Activated CD4-positive, alpha-beta T cell treated with anti-CD3 and anti-CD28 coated beads, Interleukin-2, amount 50 U/mL, for 1 hour (primary cell): ENCODE measurements around the gene RPL13A.
"Not testable (repeated sequence)": the region's sequence is repeated elsewhere in the genome, so short reads cannot be mapped to it uniquely, and the experiment has no call there.

Source experiments
- DNase-seq: peaks from one replicate; pipeline ENCODE4 v3.0.0-alpha.2; 2020

Gene RPL13A

DNA sequence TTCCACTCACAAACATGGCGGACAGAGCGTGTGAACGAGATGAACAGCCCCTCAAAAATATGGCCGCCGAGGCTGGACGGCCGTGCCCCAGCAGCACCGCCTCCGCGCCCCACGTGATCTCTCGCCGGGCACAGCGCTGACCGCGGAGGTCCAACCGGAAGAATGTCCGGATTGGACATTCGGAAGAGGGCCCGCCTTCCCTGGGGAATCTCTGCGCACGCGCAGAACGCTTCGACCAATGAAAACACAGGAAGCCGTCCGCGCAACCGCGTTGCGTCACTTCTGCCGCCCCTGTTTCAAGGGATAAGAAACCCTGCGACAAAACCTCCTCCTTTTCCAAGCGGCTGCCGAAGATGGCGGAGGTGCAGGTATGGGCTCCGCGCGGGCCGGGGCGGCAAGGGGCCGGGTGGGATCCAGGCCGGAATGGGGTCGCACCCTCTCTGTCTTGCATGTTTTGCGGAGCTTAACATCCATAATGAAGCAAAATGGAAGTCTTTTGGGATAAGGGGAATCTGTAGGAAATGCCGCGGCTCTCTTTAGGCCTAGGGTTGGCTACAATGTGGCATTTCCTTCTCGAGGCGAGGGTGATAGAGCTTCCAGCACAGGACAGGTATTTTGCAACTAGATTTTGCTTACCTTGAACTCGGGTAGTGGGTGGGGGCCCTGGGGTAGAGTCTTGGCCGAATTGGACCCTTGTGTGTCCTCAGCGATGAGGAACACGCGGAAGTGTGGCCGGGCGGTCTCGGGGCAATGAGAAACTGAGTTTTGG, at the start of gene RPL13A:
TSS of gene RPL13A (plus strand) at position 332 of the 769 bp plus-strand sequence. CDS start at position 354, 22 bp downstream.
- peak; percentile 99 for DNase-seq

DNA sequence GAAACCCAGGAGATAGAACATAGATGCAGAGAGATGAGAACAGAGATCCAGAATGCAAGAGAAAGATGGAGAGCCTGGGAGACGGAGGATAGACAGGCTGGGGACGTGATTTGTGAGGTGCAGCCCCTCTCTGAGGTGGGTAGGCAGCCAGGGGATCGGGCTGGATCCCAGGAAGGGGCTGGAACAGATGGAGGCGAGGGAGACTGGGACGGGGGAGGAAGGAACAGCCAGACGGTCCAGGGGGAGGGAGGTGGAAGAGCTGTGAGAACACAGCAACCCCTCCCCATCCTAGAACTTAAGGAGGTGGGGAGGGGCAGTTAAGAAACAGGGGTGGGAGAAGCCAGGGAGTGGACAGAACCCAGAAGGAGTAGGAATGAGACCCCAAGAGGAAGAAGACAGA, 49.1 kb upstream of the RPL13A start:
- no peak for DNase-seq

DNA sequence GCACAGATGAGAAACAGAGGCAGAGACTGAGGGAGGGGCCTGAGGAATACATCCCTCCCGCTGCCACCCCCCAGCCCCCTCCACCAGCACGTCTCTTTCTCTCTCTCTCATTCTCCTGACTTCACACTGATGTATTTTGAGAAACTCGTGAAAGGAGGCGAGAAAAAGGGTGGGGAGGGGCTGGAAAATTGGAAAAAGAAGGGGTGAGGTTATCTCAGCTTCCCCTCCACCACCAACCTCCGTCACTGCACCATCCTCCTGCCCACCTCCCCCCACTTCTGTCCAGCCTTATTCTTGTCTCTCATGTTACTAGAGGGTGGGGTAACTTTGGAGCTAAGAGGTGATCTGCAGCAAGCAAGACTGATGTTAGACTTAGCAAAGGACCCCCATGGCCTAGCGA, 47.6 kb upstream of the RPL13A start:
- DNase-seq: no peak

DNA sequence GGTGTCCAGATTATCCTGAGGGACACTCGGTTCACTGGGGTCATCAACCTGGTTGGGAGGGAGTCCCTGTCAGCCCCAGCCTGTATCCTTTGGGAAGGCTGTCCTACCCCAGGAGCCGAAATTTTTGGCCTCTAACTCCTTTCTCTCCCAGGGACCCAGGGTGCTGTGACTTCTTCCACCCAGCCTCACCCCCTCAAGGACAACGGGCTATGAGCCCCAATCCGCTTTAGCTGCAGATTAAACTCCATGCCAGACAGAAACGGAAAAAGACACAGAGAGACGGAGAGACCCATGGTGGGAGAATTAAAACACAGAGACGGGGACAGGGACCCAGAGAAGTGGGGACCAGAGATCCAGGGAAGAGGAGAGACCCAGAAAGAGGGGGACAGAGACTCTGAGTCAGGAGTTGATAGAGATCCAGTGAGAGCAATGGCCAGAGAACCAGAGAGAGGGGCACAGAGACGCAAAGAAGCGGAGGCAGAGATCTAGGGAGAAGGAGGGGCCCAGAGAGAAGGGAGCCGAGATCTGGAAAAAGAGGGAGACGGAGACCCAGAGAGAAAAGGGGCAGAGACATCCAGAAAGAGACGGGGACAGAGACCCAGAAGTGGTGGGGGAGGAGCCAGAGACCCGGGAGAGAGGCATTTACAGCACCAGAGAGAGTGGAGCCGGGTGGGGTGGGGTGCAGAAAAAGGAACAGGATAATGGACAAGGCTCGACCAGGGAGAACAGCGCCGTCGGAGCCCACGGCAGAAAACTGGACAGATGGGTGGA, 46.8 kb upstream of the RPL13A start:
- DNase-seq: no peak

DNA sequence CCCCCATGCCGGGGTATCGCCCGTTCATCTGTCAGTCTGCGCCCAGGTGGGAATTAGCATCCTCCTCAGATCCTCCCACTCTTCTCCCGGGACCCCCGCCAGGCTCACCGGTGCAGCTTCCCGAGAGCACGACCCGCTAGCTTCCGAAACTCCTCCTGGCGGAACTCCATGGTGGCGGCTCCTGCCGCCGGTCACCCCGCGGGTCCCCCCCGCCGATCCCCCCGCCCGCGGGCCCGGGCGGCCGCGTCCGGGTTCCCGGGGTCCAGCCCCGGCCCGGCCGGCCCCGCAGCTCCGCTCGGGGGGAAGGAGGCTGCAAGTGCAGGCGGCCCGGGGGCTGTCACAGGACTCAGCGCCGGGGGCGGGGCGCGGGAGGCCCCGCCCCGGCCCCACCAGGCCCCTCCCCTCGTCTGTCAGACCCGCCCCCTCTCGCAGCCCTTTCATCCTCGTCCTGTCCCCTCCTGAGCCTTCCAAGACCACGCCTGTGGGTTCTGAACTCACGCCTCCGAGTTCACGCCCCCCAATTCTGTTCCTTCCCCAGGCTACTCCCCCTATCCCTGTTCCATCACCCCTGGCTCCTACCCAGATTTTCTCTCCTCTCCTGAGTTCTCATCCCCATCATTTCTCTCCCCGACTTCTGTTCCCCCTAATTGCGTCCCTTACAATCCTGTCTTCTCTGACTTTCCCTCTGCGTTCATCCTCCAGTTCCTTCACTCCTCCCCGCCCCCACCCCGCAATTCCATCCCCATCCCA, 46.0 kb upstream of the RPL13A start, which contains the start of gene SLC17A7:
TSS of gene SLC17A7 (minus strand) at position 318 of the 750 bp plus-strand sequence. CDS start at position 170, 148 bp downstream.
- DNase-seq: peak; percentile 41

DNA sequence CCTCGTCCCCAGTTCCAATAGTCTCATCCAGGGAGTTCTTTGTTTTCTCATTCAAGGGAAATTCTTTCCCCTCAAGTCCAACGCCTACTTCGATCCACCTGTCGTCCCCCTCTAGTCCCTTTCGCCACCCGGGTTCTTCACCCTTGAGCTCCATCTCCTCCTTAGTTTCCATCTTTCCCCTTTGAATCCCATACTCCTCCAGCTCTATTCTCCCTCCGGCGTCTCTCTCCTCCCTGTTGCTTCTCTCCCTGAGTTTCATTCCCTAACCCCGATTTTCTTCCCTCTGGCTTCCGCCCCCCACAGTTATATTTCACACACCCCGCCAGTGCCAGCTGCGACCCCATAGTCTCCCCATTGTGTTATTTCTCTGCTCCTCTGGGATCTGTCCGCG, 45.5 kb upstream of the RPL13A start:
- no peak for DNase-seq

DNA sequence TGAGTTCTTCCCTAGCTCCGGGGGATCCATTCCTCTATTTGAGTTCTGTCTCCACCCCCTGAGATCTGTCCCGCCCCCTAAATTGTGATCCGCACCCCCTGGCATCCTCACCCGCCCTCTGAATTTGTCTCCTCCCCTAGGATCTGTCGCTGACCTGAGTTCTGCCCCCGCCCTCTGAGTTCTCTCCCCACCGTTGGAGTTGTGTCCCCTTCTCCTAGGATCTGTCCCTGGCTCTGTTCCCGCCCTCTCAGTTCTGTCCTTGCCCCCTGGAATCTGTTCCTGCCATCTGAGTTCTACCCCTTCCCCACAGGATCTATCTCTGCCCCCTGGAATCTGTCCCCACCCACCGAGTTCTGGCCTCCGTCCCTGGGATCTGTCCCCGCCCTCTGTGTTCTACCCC, 45.1 kb upstream of the RPL13A start:
- no peak for DNase-seq

DNA sequence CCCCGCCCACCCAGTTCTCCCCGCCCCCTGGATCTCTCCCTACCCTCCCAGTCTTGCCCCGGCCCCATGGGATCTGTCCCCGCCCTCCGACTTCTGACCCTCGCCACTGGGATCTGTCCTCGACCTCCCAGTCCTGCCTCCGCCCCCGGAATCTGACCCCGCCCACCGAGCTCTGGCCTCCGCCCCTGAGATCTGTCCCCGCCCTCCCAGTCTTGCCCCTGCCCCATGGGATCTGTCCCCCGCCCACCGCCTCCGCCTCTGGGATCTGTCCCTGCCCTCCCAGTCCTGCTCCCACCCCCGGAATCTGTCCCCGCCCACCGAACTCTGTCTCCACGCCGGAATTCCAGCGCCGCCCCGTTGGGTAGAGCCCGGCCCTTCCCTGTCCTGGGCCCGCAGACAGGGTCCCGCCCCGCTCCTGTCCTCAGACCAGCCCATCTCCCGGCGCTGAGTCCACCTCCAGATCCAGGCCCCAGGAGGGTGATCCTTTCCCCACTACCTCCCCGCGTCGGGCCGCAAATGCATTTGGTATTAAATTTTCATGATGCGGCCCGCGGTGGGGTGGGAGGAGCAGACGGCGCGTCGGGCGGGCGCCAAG, 44.5 kb upstream of the RPL13A start:
- DNase-seq: peak; percentile 46

DNA sequence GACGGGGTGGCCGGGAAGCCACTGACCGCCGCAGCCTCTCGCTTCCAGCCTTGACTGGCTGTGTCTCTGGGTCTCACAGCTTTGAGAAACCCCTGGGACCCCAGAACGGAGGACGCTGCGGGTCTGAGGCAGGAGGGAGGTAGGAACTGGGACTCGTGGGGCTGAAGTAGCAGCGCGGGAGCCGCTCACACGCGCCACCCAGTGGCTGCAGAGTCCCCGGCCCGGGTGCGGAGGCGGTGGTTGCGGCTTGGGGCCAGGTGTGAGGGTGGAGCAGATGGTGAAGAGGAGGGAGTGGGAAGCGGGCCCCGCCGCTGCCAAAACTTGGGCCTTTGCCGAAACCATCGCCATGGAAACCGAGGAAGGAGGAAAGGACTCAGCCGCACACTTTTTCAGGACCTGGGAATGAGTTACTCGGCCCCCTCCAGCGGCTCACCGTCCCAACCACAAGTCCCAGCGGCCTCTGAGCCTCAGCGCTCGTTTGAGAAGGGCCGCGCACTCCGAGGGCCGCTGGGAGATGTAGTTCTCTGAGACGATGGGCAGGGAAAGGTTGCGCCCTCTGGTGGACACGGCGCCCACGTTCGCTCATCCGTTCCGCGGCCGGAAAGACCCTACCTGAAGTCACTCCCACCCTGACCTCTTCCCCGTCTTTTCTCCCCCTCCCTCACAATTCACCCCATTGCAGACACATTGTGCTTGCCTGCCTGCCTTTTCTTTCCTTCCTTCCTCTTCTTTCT, 43.9 kb upstream of the RPL13A start:
- DNase-seq: peak; percentile 91

DNA sequence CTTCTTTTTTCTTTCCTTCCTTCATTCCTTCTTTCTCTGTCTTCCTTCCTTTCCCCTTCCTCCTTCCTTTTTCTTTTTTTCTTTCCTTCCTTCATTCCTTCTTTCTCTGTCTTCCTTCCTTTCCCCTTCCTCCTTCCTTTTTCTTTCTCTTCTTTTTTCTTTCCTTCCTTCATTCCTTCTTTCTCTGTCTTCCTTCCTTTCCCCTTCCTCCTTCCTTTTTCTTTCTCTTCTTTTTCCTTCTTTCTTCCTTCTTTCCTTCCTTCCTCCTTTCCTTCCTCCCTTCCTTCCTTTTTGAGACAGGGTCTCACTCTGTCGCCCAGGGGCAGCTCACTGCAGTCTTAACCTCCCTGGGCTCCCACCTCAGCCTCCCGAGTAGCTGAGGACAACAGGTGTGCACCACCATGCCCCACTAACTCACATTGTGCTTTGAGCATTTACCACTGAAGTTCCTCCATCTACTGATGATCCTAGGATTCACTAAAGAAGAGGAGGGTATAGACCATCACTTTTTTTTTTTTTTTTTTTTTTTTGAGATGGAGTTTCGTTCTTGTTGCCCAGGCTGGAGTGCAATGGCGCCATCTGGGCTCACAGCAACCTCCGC, 43.2 kb upstream of the RPL13A start:
- DNase-seq: not testable (repeated sequence)

DNA sequence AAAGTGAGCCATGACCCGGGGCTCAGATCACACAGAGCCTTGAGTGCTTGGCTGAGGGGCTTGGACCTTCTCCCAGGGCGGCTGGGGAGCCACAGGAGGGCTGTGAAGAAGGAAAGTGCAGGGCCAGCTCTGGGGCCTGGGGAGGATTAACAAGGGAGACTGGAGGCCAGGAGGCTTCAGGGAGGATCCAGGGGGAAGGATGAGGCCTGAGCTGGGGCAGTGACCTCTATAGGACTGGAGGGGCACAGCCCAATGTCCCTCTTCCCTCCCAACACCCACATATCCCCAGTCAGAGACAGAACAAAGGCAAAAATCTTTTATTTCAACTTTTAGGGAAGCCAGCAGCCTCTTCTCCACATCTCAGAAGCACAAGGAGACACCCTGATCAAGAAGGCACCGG, 41.4 kb upstream of the RPL13A start:
- no peak for DNase-seq

DNA sequence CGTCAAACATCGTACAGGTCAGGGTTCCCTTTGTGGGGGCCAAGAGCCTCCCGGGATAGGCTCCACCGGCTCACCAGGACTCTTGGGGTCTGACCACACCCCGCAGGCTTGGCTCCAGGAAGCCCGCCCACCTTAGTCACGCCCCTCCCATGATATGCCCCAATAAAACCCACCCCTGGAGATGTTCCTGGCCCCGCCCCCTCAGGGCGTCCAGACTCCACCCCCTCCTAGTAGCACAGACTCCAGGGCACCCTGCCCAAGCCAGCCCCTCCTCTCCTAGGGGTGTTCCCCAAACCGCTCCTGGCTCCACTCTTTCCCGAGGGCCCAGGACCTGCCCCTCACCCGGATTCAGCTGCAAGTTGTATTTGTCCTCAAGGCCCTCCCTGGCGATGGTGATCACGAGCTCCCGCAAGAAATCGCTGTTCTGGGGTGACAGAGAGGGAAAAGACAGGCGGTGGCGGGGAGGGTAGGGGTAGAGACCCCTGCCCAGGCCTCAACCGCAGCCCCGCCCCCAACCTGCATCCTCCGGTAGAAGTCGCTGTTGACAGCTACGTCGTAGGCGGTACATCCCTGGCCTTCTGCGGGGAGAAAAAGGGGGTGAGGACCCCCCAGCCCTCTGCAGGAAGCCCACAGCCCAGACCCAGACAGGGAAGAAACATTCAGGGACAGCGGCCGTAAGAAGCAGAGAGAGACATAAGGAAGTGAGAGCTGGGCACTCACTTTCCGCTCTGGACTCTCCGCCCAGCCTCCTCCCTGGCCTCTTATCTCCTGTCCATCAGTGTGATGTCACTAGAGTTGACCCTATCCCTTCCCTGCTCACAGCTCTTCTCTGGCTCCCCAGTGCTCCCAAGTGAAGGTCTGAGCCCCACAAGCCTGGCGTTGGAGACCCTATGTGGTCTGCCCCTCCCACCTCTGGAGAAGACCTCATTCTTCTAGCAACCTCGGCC, 39.6 kb upstream of the RPL13A start:
- DNase-seq: no peak

DNA sequence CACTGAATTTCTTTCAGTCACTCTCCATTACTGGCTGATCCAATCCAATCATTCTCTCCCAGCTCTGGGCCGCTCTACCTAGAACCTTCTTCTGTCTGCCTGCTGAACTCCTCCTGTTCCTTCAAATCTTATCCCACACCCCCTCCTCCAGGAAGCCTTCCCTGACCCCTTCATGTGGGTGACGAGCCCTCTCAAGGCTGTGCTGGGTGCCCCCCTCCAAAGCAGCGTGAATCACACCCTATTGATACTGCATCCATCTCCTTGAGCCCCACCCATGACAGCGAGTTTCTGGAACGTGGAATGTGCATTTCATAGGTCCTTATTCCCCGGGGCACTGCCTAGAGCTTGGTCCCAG, 39.0 kb upstream of the RPL13A start:
- no peak for DNase-seq

DNA sequence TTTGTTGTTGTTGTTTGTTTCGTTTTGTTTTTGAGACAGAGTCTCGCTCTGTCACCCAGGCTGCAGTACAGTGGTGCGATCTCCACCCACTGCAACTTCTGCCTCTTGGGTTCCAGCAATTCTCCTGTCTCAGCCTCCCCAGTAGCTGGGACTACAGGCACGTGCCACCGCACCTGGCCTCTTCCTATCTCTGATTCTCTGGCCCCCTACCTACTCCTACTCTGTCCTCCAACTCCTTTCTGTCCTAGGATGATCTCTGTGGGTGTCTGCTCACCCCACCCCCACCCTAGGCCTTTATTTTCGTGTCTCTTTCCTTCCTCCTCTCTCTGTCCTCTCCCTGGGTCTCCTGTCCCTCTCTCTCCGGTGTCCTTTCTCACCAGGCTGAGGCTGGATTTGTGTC, 37.0 kb upstream of the RPL13A start:
- DNase-seq: no peak

DNA sequence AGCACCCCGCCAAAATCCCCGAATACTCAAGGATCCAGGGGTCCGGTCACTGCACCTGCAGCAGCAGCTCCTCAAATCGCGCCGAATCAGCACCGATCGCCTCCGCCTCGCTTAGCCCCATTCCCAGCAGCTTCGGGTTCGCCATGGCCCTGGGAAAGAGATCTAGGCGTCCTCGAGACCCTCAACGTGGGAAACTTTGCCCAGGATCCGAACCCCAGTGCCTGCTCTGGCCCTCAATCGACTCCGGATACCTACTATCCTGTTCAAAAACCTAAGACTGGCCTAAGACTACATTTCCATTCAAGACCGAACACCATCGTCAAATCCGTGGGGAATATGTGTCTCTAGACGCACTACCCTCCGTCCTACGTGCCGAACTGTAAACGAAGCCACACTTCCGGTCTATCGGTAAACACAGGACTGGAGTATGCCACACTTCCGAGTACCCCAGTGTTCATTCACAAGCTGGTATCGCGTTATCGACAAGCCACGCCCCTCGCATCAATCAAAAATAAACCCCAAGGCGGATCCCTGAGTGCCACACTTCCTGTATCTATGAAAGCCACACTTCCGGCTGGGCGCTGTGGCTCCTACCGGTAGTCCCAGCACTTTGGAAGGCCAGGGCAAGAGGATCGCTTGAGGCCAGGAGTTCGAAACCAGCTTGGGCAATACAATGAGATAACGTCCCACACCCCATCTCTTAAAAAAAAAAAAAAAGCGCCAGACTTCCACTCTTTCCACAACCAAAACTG, 35.8 kb upstream of the RPL13A start, which contains the start of gene PIH1D1:
TSS of gene PIH1D1 (minus strand) at position 385 of the 752 bp plus-strand sequence. CDS start at position 145, 240 bp downstream.
- DNase-seq: peak; percentile 91

DNA sequence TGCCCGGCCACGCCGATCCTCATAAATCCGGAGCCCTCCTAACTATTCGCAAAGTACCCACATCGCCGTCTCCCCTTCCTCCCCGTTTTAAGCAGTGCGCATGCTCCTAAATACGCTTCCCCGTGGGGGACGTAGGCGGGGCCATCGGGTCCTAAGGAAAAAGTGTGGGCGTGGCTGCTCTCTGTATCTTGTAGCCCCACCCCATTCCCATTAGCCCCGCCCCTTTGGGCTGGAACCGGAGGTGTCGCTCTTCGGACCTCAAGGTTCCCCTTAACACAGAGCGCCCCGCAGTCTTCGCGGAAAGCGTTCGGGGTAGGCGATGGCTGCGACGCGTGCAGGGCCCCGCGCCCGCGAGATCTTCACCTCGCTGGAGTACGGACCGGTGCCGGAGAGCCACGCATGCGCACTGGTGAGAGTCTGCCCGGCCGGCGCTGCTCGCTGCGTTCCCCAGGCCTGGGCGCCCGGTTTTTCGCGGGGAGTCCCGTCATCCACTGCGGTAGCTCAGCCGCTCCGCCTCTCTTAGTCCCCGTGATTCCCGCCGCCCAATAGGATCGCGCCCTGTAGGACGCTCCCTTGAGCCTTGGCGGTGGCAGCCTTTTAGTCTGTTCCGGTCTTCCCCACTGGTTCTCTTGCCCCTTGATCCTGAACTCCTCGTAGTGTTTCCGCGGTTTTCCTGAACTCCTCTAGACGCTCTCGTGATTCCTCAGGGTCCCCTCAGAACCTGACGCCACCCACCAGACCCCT, 34.2 kb upstream of the RPL13A start, which contains the start of gene ALDH16A1:
TSS of gene ALDH16A1 (plus strand) at position 213 of the 744 bp plus-strand sequence. CDS start at position 320, 107 bp downstream.
- peak; percentile 97 for DNase-seq

DNA sequence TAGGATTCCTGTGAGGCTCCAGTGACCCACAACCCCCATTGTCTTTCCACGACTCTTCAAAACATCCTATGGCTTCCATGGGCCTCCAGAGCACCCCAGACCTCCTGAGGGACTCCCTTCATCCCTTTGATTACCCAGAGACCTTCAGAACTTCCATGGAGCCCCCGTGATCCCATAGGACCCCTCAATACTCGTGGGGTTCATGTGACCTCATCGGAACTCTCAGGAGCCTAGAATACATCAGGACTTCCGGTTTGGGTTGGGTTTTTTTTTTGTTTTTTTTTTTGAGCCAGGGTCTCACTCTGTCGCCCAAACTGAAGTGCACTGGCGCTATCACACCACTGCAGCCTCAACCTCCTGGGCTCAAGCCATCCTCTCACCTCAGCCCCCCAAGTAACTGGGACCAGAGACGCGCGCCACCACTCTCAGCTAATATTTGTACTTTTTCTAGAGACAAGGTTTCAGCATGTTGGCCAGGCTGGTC, 33.6 kb upstream of the RPL13A start:
- DNase-seq: no peak

DNA sequence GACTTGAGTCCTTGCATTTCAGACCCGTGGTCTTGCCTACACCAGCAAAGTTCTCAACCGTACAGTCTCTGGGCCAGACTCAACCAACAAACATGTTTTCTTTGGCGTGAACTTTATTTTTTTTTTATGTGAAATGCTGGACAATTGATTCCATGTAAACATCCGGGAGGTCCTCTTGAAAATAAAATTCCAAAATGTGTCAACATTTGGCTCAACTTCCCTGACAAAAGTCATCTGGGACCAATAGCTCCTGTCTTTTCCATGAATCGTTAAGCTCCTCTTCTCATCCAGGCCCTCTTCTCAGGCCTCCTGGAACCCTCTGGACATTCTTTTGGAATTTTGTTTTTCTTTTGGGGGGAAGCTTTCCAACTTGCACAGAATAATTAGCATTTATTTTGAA, 31.6 kb upstream of the RPL13A start:
- DNase-seq: no peak

DNA sequence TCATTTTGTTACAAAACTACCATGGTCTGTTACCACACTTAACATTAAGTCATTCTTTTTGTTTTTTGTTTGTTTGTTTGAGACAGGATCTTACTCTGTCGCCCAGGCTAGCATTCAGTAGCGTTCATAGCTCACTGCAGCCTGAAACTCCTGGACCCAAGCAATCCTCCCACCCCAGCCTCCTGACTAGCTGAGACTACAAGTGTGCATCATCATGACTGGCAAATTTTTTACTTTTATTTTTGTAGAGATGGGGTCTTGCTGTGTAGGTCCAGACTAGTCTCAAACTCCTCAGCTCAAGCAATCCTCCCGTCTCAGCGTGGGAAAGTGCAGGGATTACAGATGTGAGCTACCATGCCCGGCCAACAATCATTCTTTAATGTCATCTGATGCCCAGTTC, 31.1 kb upstream of the RPL13A start:
- no peak for DNase-seq
